ENCODE data around the gene RIPOR3.
A peak's percentile ranks its signal among the peaks of the same experiment; 100 is the strongest.

Gene RIPOR3

GRCh38 chr20:50588034-50588736 lies 103.2 kb downstream of the RIPOR3 start:
- peak; percentile 39 to 45 for DNase-seq (ENCODE audit: low read depth in 2 of 2)

- no peak for DNase-seq (ENCODE audit: low read depth in 2 of 2)
These were observed 103.9 kb downstream of the RIPOR3 start for GRCh38 chr20:50587291-50587961.

GRCh38 chr20:50586531-50587232 lies 104.7 kb downstream of the RIPOR3 start:
- DNase-seq (ENCODE audit: low read depth in 2 of 2) = no peak

- DNase-seq (ENCODE audit: low read depth in 2 of 2) = no peak
These were observed 105.7 kb downstream of the RIPOR3 start for GRCh38 chr20:50585678-50586077.

GRCh38 chr20:50585214-50585613 lies 106.1 kb downstream of the RIPOR3 start:
- no peak for DNase-seq (ENCODE audit: low read depth in 2 of 2)

DNA sequence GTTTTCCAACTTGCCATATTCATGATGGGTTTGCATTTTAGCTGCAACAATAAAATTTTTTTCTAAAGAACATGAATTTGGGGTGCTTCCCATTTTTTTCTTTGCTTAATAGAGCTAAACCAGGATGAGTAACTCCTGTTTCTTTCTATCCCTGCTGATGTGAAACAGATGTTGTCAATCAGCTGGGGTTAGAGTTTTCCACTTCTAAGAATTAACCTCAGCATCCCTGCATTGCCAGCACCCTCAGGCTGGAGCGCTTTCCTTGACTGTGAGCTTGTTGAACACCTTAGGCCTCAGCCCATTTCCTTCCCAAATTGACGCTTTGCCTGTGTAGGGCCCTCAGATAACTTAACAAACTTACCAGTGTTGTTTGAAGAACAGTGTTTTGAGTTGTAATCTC lies 106.7 kb downstream of the RIPOR3 start:
- no peak for DNase-seq (ENCODE audit: low read depth in 2 of 2)

- DNase-seq (ENCODE audit: low read depth in 2 of 2) = no peak
These were observed 107.7 kb downstream of the RIPOR3 start for GRCh38 chr20:50583442-50584150.

DNA sequence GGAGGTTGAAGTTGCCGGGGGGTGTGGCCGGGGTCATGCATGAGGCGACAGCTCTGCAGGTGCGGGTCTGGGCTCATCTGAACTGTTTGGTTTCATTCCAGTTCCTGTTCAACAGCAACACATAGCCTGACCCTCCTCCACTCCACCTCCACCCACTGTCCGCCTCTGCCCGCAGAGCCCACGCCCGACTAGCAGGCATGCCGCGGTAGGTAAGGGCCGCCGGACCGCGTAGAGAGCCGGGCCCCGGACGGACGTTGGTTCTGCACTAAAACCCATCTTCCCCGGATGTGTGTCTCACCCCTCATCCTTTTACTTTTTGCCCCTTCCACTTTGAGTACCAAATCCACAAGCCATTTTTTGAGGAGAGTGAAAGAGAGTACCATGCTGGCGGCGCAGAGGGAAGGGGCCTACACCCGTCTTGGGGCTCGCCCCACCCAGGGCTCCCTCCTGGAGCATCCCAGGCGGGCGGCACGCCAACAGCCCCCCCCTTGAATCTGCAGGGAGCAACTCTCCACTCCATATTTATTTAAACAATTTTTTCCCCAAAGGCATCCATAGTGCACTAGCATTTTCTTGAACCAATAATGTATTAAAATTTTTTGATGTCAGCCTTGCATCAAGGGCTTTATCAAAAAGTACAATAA lies 108.6 kb downstream of the RIPOR3 start:
- DNase-seq (ENCODE audit: low read depth in 2 of 2) = no peak

GRCh38 chr20:50582092-50582491 lies 109.2 kb downstream of the RIPOR3 start:
- no peak for DNase-seq (ENCODE audit: low read depth in 2 of 2)

DNA sequence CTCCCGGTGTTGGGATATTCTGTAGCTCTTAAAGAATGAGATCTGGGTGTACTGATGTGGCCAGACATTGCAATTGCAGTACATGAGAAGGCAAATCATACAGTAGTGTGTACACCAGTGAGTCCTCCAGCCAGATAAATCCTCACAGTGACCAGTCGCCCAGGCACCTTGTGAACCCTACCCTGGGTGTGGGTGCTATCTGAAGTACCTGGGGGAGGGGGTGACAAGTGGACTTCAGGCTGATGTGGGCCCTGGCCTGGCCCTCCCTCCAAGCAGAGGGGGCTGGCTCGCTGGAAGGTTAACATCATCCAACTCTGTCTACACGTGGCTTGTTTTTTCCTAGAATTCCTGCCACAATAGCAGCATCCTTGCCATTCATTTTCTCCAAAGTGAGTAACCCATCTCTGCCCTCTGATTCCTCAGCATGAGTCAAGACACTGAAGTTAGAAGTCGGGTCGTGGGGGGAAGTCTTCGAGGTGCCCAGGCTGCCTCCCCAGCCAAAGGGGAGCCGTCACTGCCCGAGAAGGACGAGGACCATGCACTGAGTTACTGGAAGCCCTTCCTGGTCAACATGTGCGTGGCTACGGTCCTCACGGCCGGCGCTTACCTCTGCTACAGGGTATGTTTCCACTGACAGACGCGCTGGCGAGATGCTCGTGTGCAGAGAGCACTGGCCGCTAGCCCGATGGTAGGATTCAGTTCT lies 110.3 kb downstream of the RIPOR3 start:
- DNase-seq (ENCODE audit: low read depth in 2 of 2) = no peak

- peak; percentile 22 to 23 for DNase-seq (ENCODE audit: low read depth in 2 of 2)
These were observed 111.2 kb downstream of the RIPOR3 start for GRCh38 chr20:50580016-50580747.

- no peak for DNase-seq (ENCODE audit: low read depth in 2 of 2)
These were observed 111.8 kb downstream of the RIPOR3 start for GRCh38 chr20:50579511-50579910.

DNA sequence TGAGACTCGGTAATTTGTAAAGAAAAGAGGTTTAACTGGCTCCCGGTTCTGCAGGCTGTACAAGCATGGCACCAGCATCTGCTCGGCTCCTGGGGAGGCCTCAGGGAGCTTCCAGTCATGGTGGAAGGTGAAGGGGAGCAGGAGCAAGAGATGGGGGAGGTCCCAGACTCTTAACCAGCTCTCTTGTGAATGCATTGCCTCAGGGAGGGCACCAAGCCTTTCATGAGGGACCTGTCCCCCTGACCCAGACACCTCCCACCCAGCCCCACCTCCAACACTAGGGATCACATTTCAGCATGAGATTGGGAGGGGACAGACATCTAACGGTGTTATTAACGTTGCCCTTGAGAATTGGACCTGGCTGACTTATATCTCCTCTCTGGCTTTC lies 112.6 kb downstream of the RIPOR3 start:
- no peak for DNase-seq (ENCODE audit: low read depth in 2 of 2)

- no peak for DNase-seq (ENCODE audit: low read depth in 2 of 2)
These were observed 113.1 kb downstream of the RIPOR3 start for GRCh38 chr20:50578061-50578777.

- no peak for DNase-seq (ENCODE audit: low read depth in 2 of 2)
These were observed 113.9 kb downstream of the RIPOR3 start for GRCh38 chr20:50577175-50578018.

DNA sequence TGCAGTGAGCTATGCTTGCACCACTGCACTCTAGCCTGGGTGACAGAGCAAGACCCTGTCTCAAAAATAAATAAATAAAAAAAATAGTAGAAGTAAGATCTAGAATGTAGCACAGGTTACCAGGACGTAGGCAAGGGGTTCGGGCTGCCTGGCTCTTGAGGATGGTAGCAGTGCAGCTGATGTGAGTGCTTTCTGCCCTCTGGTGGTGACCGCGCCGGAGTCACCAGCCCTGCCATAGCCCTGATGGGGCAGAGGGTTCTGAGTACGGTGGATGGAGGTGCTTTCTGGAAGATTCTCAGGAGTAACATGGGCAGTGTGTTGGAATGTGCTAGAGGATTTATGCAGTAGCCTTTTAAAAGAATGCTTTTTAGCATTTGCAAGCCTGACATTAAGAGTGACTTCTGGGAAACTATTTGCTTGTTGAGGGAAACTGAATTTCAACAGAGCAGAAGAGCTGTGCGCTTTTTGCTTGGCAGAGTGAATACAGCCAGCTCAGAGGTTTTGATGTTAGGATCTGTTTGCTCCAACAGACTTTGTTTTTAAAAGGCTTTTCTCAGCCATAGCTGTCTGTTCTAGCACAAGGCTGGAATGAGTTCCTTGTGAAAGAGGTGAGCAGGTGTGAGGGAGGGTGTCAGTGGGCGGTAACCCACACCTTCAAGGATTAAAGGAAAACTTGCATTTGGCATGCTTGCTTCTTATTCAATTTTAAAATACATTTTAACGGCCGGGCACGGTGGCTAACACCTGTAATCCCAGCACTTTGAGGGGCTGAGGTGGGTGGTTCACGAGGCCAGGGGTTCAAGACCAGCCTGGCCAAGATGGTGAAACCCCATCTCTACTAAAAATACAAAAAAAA lies 115.2 kb downstream of the RIPOR3 start:
- peak in 1 of 2 donors; percentile 43 for DNase-seq (ENCODE audit: low read depth in 2 of 2)

DNA sequence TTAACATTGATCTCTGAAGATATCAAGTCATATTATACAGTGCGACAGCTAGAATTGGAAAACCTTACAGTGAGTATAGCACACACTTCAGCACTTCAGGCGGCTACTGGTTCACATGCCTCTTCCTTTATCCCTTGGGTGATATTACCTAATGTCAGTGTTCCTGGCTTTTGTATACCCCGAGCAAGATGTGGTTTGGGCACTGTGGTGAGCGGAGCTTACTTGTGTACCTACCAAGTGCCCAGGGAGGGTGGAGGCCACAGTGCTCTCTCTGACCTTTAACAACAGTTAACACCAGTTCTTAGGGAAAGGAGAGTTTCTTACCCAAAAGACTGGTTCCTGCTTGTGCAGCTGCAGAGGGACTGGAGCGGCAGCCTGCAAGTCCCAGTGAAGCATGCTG lies 116.8 kb downstream of the RIPOR3 start:
- no peak for DNase-seq (ENCODE audit: low read depth in 2 of 2)

GRCh38 chr20:50574108-50574507 lies 117.2 kb downstream of the RIPOR3 start:
- DNase-seq (ENCODE audit: low read depth in 2 of 2) = no peak
